Measurements from ENCODE around the gene IQSEC1.
A peak's percentile ranks its signal among the peaks of the same experiment; 100 is the strongest.

IQSEC1 gene

GRCh38 chr3:13073326-13074005 is at the start of gene IQSEC1:
TSS of gene IQSEC1 (minus strand) at chr3:13073429. CDS start at chr3:13073014, 415 bp downstream.
- DNase-seq (ENCODE audit: low read depth), result peak; percentile 54

- DNase-seq (ENCODE audit: low read depth), result no peak
These were observed 49.1 kb upstream of the IQSEC1 start for GRCh38 chr3:13122081-13123012.

GRCh38 chr3:13121553-13122001 is 48.3 kb upstream of the IQSEC1 start:
- no peak for DNase-seq (ENCODE audit: low read depth)

DNA sequence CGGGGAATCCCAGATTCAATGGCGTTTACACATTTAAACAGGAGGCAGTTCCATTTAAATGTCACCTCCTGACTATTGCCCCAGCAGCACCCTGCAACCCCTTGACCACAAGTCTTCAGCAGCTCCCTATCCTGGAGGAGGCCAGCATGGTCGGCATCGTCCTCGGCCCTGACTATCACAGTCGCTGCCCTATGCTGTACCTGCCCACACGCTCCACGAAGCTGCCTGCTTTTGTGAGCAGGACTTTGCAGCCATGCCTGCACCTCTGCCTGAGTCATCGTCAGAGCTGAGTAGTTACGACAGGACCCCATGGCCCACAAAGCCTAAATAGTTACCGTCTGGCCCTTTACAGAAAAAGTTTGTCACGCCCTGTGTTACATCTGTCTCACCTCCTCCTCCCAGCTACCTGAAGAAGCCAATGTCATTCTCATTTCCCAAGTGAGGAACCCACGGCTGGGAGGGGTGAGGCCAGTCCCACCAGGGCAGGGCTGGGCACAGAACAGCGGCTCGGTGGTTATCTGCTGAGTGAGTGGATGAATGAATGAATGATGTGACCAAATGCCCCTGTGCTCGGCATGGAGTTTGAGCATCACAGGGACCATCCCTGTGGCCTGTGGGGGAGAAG is 47.8 kb upstream of the IQSEC1 start:
- DNase-seq (ENCODE audit: low read depth), result no peak

- no peak for DNase-seq (ENCODE audit: low read depth)
These were observed 47.2 kb upstream of the IQSEC1 start for GRCh38 chr3:13120289-13120927.

DNA sequence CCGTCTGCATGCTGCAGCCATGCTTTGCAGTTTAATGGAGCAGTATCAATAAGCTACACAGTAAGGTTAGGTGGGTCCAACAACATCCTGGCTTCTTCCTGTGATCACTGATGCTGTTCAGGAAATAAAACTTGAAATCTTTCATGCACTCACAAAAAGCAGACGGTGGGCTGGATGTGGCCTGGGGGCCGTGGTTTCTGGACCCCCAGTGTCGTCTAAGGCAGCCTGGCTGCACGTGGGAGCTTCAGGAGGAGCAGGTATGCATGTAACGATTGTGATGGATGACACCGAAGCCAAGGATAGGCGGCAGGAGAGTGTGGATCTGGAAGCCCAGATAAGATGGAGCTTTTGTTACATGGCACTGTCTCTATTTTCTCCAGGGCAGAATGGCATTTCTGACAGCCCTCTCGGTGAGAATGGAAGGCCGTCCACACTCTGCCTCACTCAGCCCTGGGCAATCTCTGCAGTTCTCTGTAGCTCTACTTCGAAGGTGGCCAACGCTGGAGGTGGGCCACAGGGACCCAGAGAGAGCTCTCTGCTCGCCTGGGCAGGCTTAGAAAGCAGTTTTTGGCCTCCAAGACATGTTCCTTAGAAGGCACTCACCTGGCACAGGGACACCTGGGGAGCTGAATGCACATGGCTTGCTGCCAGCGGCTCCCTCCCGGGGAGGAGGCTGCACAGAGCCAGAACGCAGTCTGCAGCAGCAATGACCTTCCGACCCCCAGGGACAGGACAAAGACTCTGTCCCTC is 46.4 kb upstream of the IQSEC1 start:
- no peak for DNase-seq (ENCODE audit: low read depth)

- no peak for DNase-seq (ENCODE audit: low read depth)
These were observed 43.2 kb upstream of the IQSEC1 start for GRCh38 chr3:13116426-13116825.

GRCh38 chr3:13115991-13116390 is 42.8 kb upstream of the IQSEC1 start:
- DNase-seq (ENCODE audit: low read depth), result no peak

- DNase-seq (ENCODE audit: low read depth), result no peak
These were observed 42.3 kb upstream of the IQSEC1 start for GRCh38 chr3:13115576-13115910.

GRCh38 chr3:13114811-13115575 is 41.8 kb upstream of the IQSEC1 start:
- no peak for DNase-seq (ENCODE audit: low read depth)

- DNase-seq (ENCODE audit: low read depth), result no peak
These were observed 40.4 kb upstream of the IQSEC1 start for GRCh38 chr3:13113346-13114330.

GRCh38 chr3:13112521-13113345 is 39.5 kb upstream of the IQSEC1 start:
- no peak for DNase-seq (ENCODE audit: low read depth)

GRCh38 chr3:13111873-13112520 is 38.8 kb upstream of the IQSEC1 start:
- no peak for DNase-seq (ENCODE audit: low read depth)

DNA sequence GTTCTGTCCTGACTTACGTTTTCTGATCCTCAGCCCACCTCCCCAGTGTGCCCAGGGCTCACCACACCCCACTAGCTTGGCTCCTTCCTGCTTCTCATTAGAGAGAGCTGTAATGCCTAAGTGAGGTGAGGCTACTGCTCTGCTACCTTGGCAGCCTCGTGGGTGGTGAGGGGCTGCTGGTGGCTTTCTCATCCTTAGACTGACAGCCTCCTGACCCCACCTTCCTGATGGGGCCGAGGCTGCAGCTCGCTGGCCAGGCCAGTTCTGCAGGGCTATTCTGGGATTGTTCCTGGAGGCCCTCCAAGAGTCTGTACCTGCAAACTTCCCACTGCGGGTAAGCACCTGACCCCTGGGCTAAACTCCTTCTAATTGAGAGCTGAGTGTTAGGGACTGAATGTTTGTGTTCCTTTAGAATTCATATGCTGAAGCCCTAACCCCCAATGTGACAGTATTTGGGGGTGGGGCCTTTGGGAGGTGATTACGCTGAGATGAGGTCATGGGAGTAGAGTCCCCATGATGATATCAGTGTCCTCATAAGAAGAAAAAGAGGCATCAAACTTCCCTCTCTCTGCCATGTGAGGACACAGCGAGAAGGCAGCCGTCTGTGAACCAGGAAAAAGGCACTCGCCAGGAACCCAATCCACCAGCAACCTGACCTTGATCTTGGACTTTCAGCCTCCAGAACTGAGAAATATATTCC is 38.1 kb upstream of the IQSEC1 start:
- no peak for DNase-seq (ENCODE audit: low read depth)

DNA sequence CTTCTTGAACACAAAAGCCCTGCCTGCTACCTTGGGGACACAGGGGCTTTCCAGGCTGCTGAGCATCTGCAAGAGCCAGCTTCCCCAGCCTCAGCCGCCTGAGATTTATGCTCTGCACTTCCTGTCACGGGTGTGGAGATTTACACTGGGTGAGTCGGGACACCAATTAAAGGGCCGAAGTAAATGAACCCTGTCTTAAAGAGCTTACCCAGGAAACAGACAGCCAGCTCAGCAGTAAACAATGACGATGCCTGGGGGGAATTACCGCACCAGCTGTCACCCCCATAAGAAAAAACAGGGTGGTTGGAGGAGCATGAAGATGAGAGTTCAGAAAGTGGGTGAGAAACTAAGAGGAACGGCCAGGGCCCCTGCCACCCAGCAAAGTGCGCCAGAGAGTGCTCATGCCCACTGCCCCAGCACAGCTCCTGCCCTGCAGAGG is 37.5 kb upstream of the IQSEC1 start:
- no peak for DNase-seq (ENCODE audit: low read depth)

- DNase-seq (ENCODE audit: low read depth), result no peak
These were observed 36.3 kb upstream of the IQSEC1 start for GRCh38 chr3:13109516-13109915.

DNA sequence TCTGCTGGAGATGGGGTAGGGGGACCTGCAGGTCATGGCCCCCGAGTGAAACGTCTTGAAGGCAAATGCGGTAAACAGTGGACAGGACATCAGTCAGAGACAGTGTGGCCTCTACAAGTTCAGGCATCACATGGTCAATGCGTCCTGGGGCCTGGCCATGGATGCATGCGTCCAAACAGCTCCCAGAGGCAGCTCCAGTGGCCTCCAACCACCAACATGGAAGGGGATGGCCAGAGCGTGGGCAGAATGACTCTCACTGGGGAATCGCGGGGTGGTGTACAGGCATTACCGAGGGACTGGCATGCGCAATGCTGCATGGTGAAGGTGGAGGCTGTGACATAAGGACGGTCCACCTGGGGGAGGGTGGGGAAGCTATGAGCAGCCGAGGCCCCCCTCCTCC is 35.6 kb upstream of the IQSEC1 start:
- no peak for DNase-seq (ENCODE audit: low read depth)
